ENCODE data around the gene ZFAND3. TPM values are rescaled to one million over a fixed set of nuclear protein-coding genes. Genes with fewer than 3 reads are reported as not detected.

Gene ZFAND3
- polyA plus RNA-seq, 1 donor from 2014 or later = 19.7 TPM

- H3K4me2 ChIP-seq (ENCODE audit: low read length) = no peak overlapping the region
- no peak overlapping the region for H3K9ac ChIP-seq (ENCODE audit: low read length)
- H3K27ac ChIP-seq (ENCODE audit: low read length) = no peak overlapping the region
- H3K9me3 ChIP-seq (ENCODE audit: low read length) = no peaks in the 10 kb centered on the region
- no peaks in the 10 kb centered on the region for H3K27me3 ChIP-seq (ENCODE audit: insufficient read depth, low read depth, low read length)
- no peaks in the 10 kb centered on the region for H3F3A ChIP-seq (ENCODE audit: insufficient read depth, low read length, poor library complexity, severe bottlenecking)
- no peak overlapping the region for H2AFZ ChIP-seq (ENCODE audit: low read depth, low read length)
- no peak overlapping the region for H3K4me3 ChIP-seq (ENCODE audit: low read length)
- H3K9me2 ChIP-seq (ENCODE audit: insufficient read depth, low read length) = no peaks in the 10 kb centered on the region
- no peaks in the 10 kb centered on the region for H3K36me3 ChIP-seq (ENCODE audit: insufficient read depth, low read length)
- H4K20me1 ChIP-seq (ENCODE audit: insufficient read depth) = no peaks in the 10 kb centered on the region
- H3K79me2 ChIP-seq (replicated peaks; ENCODE audit: insufficient read depth, low read length) = no peaks in the 10 kb centered on the region
- no peak for TF ChIP-seq POLR2AphosphoS5 (IDR thresholded peaks at IDR 0.05)
- TF ChIP-seq SMC3 (conservative IDR thresholded peaks at IDR 0.05; ENCODE audit: poor library complexity) = no peak
- no peak for TF ChIP-seq RAD21 (conservative IDR thresholded peaks at IDR 0.05)
Observed at GRCh38 chr6:38158762-38159350, 339.3 kb downstream of the ZFAND3 start.

- Histone ChIP-seq H3K4me3 (ENCODE audit: low read length) (no peak overlapping the region), H3F3A (ENCODE audit: insufficient read depth, low read length, poor library complexity, severe bottlenecking) (no peaks in the 10 kb centered on the region), H3K79me2 (replicated peaks; ENCODE audit: insufficient read depth, low read length) (no peaks in the 10 kb centered on the region), H3K9me2 (ENCODE audit: insufficient read depth, low read length) (no peaks in the 10 kb centered on the region), H3K36me3 (ENCODE audit: insufficient read depth, low read length) (no peaks in the 10 kb centered on the region), H3K9ac (ENCODE audit: low read length) (no peak overlapping the region), H3K4me2 (ENCODE audit: low read length) (no peak overlapping the region), H3K9me3 (ENCODE audit: low read length) (no peaks in the 10 kb centered on the region), H2AFZ (ENCODE audit: low read depth, low read length) (no peak overlapping the region), H4K20me1 (ENCODE audit: insufficient read depth) (no peaks in the 10 kb centered on the region), H3K27ac (ENCODE audit: low read length) (no peak overlapping the region), H3K27me3 (ENCODE audit: insufficient read depth, low read depth, low read length) (no peaks in the 10 kb centered on the region)
- TF ChIP-seq MXI1 (conservative IDR thresholded peaks at IDR 0.05; ENCODE audit: poor library complexity, severe bottlenecking) (no peak), SMC3 (conservative IDR thresholded peaks at IDR 0.05; ENCODE audit: poor library complexity) (no peak), RAD21 (conservative IDR thresholded peaks at IDR 0.05) (no peak), POLR2AphosphoS5 (IDR thresholded peaks at IDR 0.05) (no peak), TAF1 (IDR thresholded peaks at IDR 0.05; ENCODE audit: low read depth) (no peak), CTCF (IDR thresholded peaks at IDR 0.05; ENCODE audit: poor library complexity, severe bottlenecking) (no peak), REST (IDR thresholded peaks at IDR 0.05; ENCODE audit: borderline replicate concordance) (no peak), EP300 (conservative IDR thresholded peaks at IDR 0.05; ENCODE audit: poor library complexity, severe bottlenecking) (no peak), EZH2 (IDR thresholded peaks at IDR 0.05; ENCODE audit: borderline replicate concordance, insufficient read depth, low read length, poor library complexity, severe bottlenecking) (no peak)
Observed at GRCh38 chr6:38159596-38159995, 340.1 kb downstream of the ZFAND3 start.

Measured in neural cell (in vitro differentiated cells).